GM12875 (cell line): ENCODE results near the gene SPINT3.

Experiments used
- H3K4me3 ChIP-seq: one replicate; pipeline ENCODE4 v1.5.1; 2011; ENCODE audit warnings: low read depth, low read length, control low read depth
- TF ChIP-seq, protein P1 (sequence below): IDR thresholded peaks from 2 replicates; pipeline ENCODE4 v1.5.1; 2011; ENCODE audit warnings: low read depth, mild to moderate bottlenecking, control low read depth, inconsistent platforms, low read length, moderate library complexity, borderline replicate concordance; ENCODE audit not compliant: insufficient read depth

The SPINT3 gene, protein sequence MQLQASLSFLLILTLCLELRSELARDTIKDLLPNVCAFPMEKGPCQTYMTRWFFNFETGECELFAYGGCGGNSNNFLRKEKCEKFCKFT

DNA sequence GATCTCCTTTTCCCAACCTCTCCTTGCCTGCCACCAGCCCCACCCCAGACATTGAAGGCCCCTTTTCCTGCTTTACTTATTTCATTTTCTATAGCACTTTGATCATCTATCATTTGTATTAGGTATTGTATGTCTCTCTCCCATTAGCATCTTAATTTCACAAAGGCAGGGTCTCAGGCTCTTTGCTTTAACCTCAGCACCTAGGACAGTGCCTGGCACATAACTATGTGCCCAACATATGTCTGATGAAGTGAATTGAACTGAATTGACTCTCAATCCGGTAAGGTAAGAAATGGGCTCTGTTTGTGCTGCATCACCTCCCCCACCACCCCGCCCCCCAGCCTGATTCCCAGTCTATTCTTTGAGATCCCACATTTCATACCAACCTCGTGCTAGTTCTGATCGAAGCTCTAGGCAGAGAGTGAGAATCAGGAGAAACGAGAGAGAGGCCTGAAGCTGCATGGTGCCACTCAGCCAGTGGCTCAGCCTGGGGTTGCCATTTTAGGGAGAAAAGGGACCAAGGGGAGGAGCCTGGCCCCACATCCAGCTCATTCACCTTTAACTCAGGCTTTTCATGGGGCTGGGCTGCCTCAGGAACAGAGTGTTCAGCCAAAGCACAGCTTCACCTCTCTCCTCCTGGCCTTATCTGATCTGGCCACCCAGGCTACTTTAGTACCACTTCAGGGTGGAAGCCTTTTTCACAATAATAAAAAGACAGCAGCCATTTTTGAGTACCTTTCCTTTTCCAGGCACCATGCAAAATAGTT lies at the start of gene SPINT3:
Gene SPINT3, minus strand, starts transcription at position 476 of the 767 bp plus-strand sequence. Its CDS starts 14 bp downstream, at position 462.
- TF ChIP-seq, protein P1, sequence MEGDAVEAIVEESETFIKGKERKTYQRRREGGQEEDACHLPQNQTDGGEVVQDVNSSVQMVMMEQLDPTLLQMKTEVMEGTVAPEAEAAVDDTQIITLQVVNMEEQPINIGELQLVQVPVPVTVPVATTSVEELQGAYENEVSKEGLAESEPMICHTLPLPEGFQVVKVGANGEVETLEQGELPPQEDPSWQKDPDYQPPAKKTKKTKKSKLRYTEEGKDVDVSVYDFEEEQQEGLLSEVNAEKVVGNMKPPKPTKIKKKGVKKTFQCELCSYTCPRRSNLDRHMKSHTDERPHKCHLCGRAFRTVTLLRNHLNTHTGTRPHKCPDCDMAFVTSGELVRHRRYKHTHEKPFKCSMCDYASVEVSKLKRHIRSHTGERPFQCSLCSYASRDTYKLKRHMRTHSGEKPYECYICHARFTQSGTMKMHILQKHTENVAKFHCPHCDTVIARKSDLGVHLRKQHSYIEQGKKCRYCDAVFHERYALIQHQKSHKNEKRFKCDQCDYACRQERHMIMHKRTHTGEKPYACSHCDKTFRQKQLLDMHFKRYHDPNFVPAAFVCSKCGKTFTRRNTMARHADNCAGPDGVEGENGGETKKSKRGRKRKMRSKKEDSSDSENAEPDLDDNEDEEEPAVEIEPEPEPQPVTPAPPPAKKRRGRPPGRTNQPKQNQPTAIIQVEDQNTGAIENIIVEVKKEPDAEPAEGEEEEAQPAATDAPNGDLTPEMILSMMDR = no peak

DNA sequence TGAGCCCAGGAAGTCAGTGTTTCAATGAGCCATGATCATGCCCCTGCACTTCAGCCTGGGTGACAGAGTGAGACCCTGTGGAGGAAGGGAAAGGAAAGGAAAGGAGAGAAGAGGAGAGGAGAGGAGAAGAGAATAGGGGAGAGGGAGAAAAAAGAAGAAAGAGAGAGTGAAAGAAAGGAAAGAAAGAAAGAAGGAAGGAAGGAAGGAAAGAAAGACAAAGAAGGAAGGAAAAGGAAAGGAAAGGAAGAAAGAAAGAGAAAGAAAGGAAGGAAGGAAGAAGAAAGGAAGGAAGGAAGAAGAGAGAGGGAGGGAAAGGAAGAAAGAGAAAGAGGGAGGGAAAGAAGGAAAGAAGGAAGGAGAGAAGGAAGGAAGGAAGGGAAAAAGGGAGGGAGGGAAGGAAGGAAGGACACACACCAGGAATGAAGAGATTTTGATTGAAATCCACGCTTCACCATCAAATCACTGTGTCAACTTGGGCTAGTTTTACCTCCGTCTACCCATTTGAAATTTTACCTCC lies 49.4 kb upstream of the SPINT3 start:
- no peak overlapping the region for H3K4me3 ChIP-seq
- TF ChIP-seq, protein P1 = no peak

More for the DNA sequence above, at the start of gene SPINT3:
- H3K4me3 ChIP-seq = no peak within 1 kb of the TSS

DNA sequence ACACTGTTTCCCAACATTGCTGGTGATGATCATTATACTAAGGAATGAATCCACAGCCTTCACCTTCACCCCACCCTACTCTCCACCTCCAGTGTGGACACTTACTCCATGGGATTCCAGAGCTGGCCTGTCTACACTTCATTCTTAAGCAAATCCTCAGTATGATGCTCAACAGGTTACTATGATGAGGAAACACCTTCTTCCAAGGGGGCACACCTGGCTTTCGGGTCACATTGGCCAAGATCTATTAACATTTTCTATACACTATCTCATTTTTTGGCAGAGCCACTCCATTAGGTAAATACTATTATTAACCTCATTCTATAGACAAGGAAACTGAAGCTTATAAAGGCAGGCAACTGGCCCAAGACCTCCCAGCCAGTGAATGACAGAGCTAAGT lies 39.8 kb upstream of the SPINT3 start:
- TF ChIP-seq, protein P1 = no peak
- no peak overlapping the region for H3K4me3 ChIP-seq

DNA sequence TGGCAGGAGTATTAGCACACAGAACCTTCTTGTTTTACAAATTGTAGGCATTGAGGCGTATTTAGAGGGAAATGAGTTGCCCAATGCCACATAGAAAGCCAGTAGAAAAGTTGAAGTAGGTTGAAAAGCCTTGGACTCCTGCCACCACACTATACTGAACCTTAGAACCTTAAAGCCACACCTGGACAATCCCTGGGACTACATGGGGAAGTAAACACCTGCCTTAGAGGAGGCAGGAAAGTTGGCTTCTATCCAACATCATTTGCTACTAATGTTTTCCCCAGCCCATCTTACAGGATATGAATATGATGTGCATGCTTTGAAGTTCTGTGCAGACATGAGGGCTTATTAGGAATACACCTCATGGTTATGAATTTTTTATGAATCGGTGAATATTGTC lies 37.0 kb upstream of the SPINT3 start:
- TF ChIP-seq, protein P1 = no peak
- H3K4me3 ChIP-seq = no peak overlapping the region

DNA sequence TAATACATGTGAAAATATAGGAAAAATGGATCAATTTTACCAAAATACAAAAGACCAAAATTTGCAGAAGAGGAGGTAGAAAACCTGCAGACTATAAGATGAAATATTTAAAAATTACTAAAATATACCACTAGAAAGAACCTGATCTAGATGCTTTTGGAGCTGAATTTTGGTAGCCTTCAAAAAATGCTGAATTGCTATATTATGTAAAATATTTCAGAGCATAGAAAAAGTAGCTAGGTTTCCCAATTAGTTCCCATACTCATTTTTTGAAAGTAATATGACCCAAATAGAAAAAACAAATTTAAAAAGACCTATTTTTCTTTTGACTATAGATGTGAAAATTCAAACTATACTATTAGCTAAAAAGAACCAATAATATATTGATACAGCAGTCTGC lies 35.3 kb upstream of the SPINT3 start:
- TF ChIP-seq, protein P1 = no peak
- no peak overlapping the region for H3K4me3 ChIP-seq

DNA sequence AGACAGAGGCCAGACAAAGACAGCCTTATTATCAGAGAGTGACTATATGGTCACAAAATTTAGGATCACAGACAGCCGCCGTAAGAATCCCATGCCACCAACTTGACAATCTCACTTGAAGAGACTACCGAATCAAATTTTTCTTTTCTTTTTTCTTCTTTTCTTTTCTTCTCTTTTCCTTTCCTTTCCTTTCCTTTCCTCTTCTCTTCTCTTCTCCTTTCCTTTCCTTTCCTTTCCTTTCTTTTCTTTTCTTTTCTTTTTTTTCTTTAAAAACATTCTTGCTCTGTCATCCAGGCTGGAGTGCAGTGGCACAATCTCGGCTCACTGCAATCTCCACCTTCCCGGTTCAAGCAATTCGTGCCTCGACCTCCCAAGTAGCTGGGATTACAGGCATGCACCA lies 33.0 kb upstream of the SPINT3 start:
- TF ChIP-seq, protein P1 = no peak
- no peak overlapping the region for H3K4me3 ChIP-seq
